Activated naive CD4-positive, alpha-beta T cell (primary cell): ENCODE data around the gene FLT1.

Experiments
- DNase-seq, 4 experiments: peaks; one replicate each; lab custom pipeline; 2025; lab: John Stamatoyannopoulos, UW

The FLT1 gene

DNA sequence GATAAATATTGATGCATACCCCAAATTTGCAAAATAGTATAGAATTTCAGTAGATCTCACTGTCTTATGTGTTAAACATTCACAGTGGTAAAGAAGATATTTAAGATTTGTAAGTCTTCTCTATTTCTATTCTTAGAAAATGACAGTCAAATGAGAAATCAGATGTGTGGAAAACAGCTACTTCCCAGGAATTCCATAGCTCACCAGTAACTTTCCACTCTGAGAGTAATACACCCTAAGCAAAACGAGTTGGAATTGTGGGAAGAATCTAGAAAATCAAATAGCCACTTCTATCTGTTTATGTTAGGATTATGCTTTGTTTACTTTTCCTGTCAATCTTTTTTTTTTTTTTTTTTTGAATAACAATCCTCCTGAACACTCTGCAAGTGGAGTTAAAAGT lies 69.1 kb downstream of the FLT1 start:
- no peak for DNase-seq

DNA sequence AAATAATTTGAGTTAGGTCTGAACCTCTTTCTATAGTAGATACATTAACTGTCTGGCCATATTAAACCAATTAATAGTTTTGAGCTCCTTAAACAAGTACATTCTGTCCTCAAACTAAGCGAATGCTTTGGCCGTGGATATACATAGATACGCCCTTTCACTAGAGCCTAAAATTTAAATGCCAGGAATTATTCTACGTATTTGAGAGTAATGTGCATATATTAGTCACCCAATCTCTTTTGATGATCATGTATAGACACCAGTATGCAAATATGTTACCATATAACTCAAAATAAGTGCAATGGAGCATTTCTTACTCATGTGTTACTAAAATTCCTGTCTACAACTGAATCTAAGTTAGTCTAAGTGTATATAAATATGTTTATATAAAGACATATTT lies 70.4 kb downstream of the FLT1 start:
- DNase-seq = no peak

DNA sequence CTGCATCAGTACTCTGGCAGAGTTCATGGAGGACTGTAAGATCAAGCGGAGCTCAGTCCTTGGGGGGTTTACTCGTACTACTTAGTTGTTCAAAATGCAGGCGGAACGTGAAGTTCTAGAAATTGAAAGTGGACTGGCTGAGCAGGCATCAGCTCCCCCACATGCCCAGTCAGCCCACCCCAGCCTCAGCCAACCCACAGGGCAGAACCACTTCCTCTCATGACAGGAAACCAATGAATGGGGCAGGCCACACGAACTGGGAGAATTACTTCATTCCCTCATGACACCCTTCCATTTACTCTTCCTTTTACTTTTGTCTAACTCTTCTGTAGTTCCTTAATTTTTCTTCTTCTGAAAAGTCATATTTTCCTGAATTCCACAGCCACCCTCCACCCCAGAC lies 71.9 kb downstream of the FLT1 start:
- no peak for DNase-seq

DNA sequence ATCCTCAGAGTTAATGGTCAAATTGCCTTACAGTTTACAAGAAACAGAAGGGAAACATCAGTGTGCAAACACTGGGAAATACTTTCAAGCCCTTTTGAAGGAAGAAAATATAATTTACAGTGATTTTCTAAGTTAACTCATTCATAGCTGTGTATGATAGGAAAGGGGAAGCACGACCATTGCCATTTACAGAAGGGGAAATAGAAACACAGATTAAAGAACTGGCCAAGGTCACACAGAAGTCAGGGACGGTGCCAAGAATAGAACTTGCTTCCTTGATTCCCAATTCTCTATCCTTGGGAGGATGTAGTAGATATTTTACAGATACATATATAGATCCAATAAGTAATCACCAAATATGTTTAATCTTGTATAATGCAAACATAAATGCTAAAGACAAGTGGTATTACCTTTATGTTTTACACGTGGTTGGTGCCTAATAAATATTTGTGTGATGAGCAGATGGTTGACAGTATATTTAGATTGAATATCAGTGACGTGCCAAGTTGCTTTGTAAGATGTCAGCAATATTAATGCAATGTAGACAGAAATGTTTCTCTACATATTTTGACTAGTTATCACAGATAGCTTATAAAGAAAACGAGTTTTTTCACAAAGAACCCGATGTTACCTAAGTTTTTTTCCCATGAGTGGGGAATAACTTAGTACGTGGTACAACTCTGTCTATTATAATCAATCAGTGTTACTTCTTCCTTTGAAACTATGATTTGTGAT lies 73.1 kb downstream of the FLT1 start:
- DNase-seq = no peak

DNA sequence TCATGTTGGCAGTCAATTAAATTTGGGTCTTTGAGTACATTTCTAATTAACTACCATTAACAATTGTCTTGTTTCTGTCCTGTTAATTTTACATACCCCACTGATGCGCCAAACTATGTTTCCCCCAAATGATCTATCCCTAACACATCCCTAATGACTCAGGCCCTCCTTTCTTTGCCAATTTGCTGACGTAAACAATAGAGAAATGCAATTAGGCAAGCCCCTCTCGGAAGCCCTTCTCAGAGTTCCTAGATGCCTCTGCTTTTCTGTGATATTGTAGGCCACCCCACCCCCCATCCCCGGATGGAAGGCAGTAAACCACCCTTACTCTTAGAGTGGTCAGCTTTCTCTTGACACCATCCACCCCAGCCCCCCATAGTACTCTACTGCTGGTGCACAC lies 74.2 kb downstream of the FLT1 start:
- no peak for DNase-seq

DNA sequence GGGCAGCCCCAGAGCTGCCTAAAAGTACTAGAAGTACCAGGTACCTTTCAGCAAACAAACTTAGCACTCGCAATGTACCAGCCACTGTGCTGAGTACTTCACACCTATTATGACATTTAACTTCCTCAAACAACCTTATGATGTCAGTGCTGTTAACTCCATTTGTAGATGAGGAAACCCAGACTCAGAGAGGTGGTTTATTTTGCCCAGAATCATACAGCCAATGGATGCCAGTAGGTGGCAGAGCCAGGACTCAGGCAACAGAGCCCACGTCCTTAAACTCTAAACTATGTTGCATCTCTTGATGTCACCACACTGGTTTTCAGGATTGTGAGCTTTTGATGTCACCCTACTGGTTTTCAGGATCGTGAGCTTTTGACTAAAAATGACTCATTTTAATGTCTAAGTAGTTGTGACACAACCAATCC lies 78.9 kb downstream of the FLT1 start:
- DNase-seq = no peak

DNA sequence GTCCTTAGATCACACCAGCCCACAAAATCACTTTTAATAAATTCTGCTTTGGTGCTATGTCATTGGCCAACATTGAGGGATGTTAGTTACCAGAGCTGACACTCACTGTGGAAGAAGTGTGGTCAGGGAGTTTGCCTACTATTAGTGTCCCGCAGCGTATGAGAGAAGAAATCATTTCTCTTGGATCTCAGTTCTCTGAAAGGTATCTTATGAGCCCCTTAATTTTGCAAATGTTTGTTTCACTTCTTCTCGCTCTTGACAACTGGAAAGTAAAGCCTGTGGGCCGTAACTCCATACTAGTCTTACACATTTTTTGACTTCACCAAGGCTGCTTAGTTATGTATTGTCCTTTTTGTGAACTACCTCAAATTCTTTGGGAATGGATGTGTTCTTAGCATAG lies 80.9 kb downstream of the FLT1 start:
- DNase-seq = no peak

DNA sequence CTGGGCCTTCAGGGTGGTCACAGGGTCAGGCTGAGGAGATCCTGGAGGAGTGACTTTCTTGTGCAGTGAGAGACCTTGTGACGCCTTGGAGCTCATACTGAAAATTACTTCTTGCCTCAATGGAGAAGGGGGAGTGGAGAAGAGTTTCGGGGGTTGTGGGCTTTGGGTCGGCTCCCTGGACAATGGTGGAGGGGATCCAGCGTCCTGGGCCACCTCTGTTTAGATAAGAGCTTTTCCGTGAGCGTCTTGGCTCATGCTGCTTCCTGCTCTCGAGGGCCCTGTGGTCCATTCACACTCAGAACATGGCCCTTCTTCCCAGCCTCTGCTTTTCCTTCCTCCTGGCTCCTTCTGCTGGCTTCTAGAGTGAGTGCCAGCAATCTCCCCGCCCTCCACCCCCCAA lies 81.9 kb downstream of the FLT1 start:
- DNase-seq = no peak

DNA sequence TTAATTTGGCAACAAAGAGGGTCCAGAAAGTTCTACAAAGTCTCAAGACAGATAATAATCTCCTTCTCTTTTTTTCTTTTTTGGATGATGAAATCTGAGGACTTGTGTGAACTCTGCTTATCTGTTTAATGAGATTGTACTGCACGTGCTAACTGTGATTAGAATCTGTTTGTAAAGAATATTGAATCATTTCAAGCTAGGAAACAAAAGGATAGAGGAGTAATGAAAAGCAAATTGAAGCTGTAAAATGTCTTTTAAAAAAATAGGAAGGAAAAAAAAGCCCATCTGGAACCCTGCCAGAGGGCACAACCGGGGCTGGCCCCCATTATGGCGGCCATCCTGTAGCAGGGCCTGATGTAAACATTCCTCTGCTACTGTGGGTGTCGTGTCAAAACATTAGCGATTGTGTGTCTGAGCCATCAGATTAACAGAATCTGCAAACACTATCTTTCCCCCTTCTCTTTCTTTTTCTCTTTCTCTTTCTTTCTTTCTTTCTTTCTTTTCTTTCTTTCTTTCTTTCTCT lies 83.0 kb downstream of the FLT1 start:
- no peak for DNase-seq

DNA sequence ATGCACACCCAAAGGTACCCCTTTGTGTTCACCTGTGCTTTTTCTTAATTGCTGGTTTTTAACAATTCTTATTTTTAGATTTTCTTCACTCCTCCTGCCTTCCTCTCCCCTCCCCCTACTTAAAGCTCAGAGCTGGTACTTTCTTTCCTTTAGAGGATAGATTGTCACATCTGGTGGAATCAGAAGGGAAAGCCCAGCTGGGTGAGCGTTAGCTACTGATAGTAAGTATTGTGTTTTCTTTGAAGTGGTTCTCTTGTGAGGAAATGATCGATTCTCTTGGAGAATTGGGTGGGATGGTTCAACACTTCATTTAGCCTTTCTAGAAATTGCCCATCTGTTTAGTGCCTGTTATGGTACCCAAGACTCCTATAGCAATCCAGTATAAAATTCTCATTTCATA lies 84.8 kb downstream of the FLT1 start:
- no peak for DNase-seq

DNA sequence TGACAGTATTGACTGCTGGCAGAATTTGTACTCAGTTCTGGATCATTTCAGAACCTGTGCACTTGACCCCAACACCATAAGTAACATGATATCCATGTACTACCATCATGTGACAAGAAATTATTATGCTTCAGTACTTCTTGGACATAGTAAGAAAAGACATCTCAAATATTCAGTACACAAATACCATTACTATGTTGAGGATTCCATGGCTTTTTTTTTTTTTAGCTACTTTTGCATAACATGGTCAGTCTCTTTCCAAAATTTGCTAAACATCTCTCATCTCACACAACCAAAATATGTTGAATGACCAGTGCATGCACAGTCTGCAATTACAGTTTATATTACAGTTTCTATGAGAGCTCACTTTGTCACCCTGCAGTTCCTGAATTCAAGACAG lies 85.3 kb downstream of the FLT1 start:
- DNase-seq = no peak

DNA sequence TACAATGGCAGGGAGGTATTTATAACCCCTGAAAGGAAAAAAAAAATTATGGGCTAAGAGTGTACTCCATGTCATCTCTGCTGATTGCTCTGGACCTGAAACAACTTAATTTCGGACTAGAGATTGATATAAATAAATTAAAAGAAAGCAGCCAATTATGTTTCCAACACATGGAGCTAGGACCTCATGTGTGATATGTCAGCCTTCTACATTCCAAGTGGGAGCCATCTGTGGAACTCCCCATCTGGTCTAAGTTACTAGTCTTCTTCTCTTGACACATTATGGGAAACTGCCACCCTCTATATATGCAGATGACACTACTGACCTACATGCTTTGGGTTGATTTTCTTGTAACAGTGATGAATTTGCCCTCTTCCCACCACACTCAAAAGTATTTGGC lies 86.1 kb downstream of the FLT1 start:
- DNase-seq = no peak

DNA sequence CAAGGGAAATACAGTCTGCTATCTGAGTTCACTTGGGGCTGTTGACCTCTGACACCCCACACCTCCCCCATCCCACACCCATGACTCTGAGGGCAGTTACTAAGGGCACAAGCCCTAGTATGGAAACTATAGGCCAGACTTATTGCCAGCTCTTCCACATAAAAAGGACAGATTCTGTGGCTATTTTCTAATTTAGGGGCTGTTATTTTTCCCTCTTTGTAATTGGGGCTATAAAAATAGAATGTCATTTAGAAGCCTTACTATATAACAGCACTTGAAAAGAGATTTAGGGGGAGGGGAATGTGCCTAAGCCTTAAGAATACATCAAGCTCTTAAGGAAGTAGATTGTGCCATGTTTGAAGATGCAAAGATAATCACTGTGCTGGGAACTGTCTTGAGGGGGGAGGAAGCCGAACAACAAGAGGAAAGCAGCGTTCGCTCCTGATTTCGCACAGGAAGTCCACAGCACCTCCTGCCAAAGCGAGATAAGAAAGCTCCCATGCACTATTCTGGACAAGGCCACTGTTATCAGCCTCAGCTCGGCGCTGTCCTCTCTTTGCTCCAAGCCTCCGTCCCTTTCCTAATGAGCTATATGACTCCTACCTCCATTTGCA lies 86.6 kb downstream of the FLT1 start:
- no peak for DNase-seq

DNA sequence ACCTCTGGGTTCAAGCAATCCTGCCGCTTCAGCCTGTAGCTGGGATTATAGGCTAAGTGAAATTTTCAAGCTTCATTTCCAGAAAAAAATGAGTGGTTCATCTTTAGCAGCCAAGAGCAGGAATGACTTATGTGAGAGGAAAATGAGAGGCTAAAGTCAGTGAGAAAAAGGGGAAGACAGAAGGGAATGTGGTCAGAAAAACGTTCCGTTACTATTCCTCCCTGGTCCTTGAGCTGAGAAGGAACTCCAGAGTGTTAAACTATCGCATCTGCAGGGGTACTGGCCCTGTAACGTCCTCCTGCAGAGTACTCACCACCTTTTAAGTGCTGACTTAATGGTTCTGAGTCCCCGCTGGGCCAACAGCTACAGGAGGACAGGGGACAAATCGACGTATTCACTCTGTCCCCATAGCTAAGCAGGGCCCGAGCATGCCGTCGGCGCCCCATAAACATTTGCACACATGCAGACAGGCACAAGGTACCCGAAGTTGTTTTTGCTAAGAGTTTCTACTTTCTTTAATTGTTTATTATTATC lies 88.1 kb downstream of the FLT1 start:
- DNase-seq = no peak

DNA sequence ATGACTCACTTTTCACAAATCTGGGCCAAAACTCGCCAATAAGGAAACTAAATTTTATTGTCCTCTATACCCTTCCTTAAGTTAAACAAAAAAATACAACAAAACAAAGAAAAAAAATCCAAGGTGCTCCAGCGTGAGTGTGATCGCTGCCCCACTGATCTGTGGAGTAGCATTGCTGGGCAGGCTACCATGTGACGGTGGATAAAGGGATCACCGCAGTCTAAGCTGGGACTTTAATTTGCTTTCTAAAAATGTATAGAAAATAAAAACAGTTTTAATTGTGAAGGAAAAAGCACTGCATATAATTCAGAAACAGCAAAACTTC lies 92.9 kb downstream of the FLT1 start:
- DNase-seq = no peak

DNA sequence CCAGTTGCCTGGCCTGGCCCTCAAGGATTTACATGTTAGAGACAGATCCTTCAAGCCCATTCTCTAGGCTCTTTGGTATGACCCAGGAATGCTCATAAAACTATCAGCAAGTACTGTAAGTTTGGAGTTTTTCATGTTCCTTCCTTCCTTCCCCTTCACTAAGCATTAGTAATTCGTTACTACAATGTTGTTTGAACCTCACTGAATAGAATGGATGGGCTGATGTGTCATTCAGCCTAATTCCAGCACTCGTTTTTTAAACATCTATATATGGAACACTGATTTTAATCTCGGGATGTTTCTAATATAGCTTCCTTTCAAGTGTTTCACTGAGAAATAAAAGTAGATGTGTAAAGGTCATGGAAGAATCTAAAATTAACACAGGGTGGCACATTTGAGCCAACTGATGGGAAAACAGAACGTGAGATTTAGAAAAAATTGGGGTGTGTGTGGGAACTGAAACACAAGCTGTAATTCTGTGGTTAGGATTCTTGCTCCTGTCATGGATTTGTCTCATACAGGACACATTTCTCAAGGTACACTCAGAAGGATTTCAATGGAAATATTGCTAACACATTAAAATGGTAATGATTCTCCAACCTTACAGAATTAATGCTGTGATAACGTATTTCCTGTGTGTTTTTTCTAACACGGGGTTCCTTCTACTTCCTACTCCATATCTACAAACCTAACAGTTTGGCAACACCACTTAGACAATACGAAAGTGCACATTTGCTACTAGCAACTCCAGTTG lies 93.4 kb downstream of the FLT1 start:
- DNase-seq = no peak

DNA sequence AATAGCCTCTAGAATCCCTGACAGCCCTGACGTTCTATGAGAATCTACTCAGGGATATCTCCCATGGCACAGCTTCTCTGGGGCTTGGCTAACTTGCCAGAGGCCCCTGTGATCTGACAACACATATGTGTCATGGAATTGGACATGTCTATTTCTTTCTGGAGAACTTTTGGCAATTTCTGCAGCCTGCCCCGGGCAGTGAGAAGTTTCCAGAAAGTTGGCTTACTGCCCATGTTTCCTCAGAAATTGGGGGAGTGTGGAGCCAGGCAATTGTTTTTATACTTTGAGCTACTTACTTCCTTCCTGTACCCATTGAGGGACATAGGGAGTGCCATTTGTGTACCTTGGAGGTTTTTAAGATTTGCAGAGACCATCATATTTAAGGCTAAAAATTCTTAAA lies 98.9 kb downstream of the FLT1 start:
- no peak for DNase-seq

DNA sequence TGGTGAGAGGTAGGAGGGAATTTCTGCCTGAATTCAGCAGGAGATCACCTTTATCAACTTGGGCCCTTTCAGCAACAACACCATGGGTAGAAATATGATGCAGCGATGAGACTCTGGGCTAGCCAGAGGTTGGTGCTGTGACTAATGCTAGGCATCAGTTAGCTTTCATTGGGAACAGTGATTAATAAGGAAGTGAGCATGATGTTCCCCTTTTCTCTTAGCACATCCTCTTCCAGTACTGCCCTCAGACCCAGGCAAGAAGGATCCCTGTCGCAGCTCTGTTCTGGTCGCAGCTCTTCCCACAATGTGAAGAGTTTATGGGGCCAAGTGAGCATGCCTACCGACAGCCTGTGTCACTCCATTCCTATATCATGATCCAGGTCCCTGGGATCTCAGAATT lies 100.5 kb downstream of the FLT1 start:
- no peak for DNase-seq

DNA sequence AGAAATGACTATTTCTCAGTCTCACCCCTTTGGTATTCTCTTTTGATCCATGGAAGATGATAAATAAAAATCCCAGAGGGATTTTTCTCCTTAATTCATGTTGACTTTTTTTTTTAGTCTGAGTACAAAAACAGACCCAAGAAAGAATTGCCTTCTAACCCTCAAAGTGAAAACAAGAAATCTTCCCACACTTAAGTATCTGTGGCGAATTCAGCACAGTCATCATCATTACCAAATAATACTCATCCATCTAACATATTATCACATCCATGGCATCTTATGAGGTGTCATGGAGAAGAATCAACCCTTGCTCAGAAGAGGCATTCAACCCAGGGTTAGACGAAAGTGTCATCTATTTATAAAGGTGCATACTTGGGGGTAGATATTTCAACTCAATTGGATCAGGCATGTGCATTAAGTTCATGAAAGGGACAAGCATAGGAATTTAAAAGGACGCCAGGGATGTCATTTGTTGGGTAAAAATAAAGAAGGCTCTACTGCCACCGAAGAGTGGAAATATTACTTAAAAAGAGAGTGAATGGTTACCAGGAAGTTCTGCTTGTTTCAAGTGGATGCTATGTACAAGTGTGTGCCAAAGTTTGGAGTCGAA lies 101.9 kb downstream of the FLT1 start:
- no peak for DNase-seq

DNA sequence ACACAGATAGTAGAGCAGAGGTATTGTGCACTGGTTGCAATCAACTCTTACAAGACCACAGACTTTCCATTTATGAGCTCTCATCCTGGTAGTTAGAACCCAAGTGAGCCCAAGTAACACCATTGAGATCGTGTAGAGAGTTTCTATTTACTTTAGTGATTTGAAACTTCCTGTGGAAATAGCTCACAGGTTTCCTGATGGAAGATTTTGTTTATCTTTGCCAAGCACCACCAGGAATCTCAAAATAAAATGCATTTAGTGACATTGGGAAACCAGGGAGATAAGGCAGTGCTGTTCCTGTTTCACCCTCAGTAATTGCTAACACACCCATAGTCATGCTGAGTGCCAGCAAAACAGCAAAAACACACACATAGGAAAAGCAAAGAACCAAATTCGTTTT lies 102.5 kb downstream of the FLT1 start:
- DNase-seq = no peak

DNA sequence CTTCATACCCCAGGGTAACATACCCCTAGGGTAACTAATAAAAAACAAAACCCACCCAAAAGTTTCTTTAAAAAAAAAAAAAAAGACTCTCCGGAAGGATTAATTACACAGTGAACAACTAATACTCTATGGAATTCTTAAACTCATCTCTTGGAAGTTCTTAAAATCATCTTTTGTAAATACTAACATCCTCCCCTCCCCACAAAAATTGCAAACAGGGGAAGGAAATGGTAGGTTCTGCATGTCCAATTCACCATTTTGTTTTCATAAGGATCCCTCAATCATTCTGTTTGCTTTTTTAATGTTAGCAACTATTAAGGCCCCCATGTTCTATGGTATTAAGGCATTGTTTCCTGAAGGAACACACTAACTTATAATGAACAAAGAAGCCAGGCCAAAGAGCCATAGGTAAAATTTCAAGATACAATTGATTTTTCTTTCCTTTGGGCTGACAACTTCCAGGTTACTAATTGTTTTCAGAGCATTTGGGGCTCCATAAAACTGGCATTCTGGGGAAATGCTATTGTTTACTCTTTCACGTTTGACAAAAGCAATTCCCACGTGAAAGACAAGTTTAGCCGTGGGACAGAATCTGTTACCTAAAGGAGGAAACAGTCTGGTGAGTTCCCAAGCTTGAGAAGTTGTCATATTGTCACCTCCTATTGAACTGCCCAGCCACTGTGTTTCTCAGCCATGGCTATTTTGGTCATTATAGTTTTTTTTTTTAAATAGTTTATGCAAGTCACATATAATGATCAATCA lies 107.0 kb downstream of the FLT1 start:
- no peak for DNase-seq

DNA sequence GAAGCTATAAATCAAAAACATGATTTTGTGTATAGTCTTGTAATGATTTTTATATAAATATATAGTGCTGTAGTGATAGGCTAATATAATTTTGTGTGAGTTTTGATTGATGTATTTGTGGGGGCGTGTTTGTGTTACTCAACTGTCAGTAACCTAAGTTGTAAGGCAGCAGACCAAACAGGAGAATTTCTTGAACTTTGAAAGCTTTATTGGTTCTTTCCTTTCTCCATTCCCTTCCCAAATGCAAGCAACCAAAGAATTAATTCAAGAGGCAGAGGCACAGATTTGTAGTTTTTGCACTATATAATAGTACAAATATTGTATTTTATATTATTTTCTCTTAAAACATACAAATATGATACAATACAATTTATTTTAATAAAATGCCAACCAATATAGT lies 109.6 kb downstream of the FLT1 start:
- DNase-seq = no peak
